ENCODE data around the gene IRS4.

IRS4 gene

DNA sequence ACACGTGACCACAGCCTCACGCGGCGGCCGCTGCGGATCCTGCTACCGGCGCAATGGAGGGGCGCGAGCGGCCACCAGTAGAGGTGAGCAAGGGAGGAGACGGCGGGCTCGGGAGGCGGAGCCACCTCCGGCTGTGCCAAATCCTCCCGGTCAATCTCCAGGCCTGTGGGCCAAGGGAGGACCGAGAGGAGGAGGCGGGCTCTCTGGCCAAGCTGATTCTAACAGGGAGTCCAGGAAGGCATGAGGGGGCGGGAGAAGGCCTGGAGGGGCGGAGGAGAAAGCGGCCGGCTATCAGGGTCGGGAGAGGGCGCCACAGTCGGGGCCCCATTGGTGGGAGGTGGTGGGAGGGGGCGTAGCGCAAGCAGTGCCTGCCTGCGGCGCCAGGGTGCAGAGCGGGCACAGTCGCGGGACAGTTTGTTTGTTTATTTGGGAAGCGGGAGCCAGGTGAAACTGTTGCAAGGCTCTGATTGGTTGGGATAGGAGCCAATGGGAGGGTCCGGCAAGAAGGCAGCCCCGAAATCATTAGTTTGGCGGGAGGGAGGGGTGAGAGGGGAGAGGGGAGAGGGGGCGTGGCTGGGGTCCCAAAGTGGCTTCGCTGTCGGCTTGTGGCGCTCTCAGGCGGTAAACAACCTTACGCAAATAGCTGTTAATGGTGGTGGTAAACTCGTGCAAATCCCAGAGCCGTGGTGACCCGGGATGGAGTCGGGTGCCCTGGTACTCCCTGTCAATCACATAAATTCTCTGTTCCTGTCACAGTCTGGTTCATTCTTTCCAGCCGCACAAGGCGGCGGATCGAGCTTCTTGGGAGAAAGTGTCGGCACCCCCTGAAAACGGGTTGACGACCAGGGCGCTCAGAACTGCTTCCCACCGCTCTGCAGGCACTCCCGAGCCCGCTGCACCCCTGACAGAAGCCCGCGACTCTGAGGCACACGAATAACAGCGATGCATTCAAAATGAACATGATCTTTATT, at the start of gene IRS4:
Gene IRS4, minus strand, starts transcription at position 55 of the 971 bp plus-strand sequence.
- no peak for DNase-seq

DNA sequence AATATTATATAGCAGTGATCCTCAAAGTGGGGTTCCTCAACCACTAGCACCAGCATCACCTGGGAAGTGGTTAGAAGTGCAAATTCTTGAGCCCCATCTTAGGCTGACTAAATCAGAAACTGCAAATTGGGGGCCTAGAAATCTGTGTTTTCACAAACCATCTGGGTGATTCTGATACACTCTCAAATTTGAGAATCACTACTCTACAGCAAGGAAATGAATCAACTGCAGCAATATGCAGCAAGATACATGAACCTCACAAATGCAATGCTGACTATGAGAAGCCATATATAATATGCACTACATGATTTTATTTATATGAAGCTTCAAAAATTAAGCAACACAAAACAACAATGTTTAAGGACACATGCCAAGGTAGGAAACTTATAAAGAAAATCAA, 36.2 kb upstream of the IRS4 start:
- DNase-seq, result no peak

DNA sequence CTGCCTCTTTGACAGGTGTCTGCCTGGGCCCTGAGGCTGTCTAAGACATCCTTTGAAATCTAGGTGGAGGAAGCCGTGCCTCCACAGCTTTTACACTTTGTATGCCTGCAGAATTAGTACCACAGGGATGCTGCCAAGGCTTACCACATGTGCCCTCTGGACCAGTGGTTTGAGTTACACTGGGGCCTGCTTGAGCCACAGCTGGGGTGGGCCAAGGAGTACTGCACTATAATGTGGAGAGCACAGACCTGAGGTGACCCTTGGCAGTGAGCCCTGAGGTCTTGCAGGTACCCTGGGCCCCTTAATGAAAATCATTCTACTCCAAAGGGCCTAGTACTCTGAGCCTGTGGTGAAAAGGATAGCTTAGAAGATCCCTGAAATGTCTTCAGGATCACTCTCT, 27.2 kb upstream of the IRS4 start:
- DNase-seq, result no peak

GRCh38 chrX:108740299-108740774, 4.0 kb upstream of the IRS4 start:
- no peak for DNase-seq

- DNase-seq, result no peak
Observed at GRCh38 chrX:108737754-108738153, 1.4 kb upstream of the IRS4 start.

DNA sequence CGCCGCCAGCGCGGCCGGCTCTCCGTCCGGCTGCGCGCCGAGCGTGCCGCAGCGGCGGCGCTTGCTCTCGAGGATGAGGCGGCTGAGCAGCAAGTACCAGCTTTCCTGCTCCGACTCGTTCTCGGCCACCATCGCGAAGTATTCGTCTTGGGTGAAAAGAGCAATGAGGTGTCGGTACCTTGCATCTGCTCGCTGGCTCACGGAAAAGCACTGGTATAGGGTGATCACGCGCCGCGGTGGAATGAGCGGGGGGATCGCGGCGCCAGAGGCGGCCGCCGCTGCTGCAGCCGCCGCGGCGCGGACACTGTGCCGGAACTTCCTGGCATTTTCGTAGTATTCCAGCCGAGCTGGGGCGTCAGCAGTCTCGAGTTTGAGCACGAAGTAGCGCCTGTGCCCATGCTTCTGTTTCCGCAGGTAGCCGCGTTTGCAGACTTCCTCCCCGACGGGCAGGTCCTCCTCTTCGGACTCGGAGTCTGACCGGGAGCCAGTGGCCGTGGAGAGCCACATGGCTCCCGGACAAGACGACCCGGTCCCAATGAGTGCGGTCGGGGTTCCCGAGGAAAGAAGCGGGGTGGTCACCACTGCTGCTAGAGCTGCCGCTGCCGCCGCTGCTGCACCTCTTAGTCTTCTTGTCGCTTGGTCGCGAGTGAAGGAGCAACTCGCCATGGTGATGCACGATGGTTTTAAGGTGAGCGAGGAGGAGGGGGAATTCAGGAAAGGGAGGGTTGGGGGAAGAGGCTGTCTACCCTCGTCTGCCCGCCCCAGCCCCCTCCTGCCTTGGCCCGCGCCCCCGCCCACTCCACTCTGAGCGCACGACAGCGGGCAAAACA, 469 bp downstream of the IRS4 start:
- DNase-seq, result no peak

DNA sequence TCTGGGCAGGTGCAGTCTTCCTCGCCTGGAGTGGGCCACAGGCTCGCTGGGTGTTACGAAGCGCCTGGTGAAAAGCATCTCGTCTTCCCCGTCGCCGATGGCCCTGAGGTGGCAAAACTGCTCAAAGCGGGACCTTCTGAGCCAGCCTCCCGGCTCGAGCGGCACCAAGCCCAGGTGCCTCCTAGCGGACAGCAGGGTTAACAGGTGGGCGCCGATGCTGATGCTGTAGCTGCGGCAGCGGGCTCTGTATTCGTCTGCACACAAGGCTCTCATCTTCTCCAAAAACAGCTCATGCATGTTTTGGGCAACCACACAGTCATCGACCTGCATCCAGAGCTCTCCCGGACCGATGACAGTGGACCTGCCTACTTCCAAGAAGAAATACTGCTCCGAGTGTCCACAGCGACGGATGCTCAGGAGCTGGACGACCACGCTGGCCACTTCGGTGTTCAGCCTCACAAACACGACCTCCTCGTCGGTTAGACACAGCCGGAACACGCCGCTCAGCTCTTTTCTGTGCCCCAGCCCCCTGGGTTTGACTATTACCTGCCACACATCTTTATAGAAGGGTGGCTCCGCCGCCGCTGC, 1.2 kb downstream of the IRS4 start:
- no peak for DNase-seq

- no peak for DNase-seq
Observed at GRCh38 chrX:108734426-108734825, 1.9 kb downstream of the IRS4 start.

GRCh38 chrX:108732630-108733321, 3.6 kb downstream of the IRS4 start:
- DNase-seq, result no peak

- DNase-seq, result no peak
Observed at GRCh38 chrX:108731153-108731552, 5.2 kb downstream of the IRS4 start.

DNA sequence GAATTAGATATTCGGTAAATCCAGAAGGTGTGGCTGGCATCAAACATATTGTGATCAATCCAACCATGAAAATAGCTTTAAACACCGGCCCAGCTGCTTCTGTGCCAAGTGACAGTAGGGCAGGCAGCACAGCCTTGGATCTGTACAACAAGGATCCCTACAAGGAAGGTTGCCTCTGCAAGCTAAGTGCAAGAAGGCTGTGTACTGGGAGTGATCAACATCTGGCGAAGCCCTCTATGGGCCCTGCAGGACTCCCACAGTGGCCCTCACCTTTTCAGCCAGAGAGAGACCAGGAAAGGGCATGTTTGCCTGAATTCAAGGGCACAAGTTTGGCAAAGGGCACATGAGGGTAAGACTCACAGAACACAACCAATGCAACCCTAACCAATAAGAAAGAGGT, 9.6 kb downstream of the IRS4 start:
- DNase-seq, result no peak

GRCh38 chrX:108722561-108722960, 13.8 kb downstream of the IRS4 start:
- DNase-seq, result no peak

GRCh38 chrX:108712886-108713285, 23.5 kb downstream of the IRS4 start:
- DNase-seq, result no peak

GRCh38 chrX:108704839-108705238, 31.5 kb downstream of the IRS4 start:
- no peak for DNase-seq

GRCh38 chrX:108702530-108702929, 33.8 kb downstream of the IRS4 start:
- DNase-seq, result no peak

- DNase-seq, result no peak
Observed at GRCh38 chrX:108701633-108702032, 34.7 kb downstream of the IRS4 start.

DNA sequence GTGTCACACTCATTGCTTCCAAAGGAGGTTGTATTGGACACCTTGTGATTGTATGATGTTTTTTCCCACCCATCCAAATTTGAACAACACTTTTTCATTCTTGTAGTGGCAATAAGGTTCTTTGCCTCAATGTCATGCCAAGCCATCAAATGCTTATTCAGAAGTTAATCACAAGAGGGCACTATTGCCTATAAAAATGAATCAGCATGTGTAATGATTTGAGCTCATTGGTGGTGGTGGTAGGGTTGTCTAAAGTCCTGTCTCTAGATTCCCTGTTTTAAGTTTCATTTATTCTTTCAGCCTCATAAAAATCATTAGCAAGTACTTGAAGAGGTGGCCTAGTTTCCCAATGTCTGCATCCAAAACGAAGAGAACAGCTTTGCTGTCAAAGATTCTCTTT, 37.0 kb downstream of the IRS4 start:
- no peak for DNase-seq

- DNase-seq, result no peak
Observed at GRCh38 chrX:108696690-108697089, 39.7 kb downstream of the IRS4 start.

Data from SHP77 (cell line).